GM19452 (cell line): ENCODE data around the gene OSBPL7.
"Not testable (repeated sequence)": the region's sequence is repeated elsewhere in the genome, so short reads cannot be mapped to it uniquely, and the experiment has no call there.

ENCODE experiments used
- ATAC-seq: cut with Tn5 transposase; IDR thresholded peaks from one replicate; pipeline ENCODE4 v1.9.1; 2021; ENCODE audit not compliant: unreplicated experiment

Gene OSBPL7

GRCh38 chr17:47774987-47775580 is 46.5 kb downstream of the OSBPL7 start:
- no peak for ATAC-seq

- no peak for ATAC-seq
Observed at GRCh38 chr17:47774331-47774730, 47.3 kb downstream of the OSBPL7 start.

- ATAC-seq = not testable (repeated sequence)
Observed at GRCh38 chr17:47773649-47774048, 47.9 kb downstream of the OSBPL7 start.

- no peak for ATAC-seq
Observed at GRCh38 chr17:47763913-47764582, 57.5 kb downstream of the OSBPL7 start.

- ATAC-seq = no peak
Observed at GRCh38 chr17:47762728-47763127, 58.9 kb downstream of the OSBPL7 start.

GRCh38 chr17:47760409-47761140 is 61.0 kb downstream of the OSBPL7 start:
- no peak for ATAC-seq

- no peak for ATAC-seq
Observed at GRCh38 chr17:47757386-47757785, 64.2 kb downstream of the OSBPL7 start.
